Kidney epithelial cell (primary cell): ENCODE measurements around the gene SUGCT. TPM values are rescaled to one million over a fixed set of nuclear protein-coding genes. Genes with fewer than 3 reads are reported as not detected.

ENCODE experiments used
- DNase-seq: peaks from one replicate; pipeline ENCODE4 v3.0.0-alpha.2; 2010; ENCODE audit warnings: low read depth
- H3K27me3 ChIP-seq: 2 replicates; pipeline ENCODE4 v1.6.0; 2011; ENCODE audit warnings: low read length; ENCODE audit not compliant: control insufficient read depth, insufficient read depth
- H3K36me3 ChIP-seq: 2 replicates; pipeline ENCODE4 v1.5.1; 2011; ENCODE audit warnings: low read length; ENCODE audit not compliant: control insufficient read depth, insufficient read depth
- H3K4me3 ChIP-seq: 2 replicates; pipeline ENCODE4 v1.5.1; 2011; ENCODE audit warnings: low read depth, mild to moderate bottlenecking, control low read depth, low read length
- CTCF ChIP-seq: IDR thresholded peaks from 2 replicates; pipeline ENCODE4 v1.5.1; 2011; ENCODE audit warnings: mild to moderate bottlenecking, moderate library complexity, low read length, control low read depth, inconsistent platforms; ENCODE audit not compliant: insufficient read depth, poor library complexity, severe bottlenecking
- total RNA-seq: library from RNA; depleted of rRNA; stranded (reverse); fragments of >200 nt; gene quantifications from 2 replicates; pipeline ENCODE4 v1.2.3, GENCODE V29; 2015

SUGCT gene
- total RNA-seq, 1 donor from 2014 or later: 4.0 TPM

- Histone ChIP-seq H3K27me3 (no peaks in the 10 kb centered on the region), H3K36me3 (no peaks in the 10 kb centered on the region), H3K4me3 (no peak overlapping the region)
- no peak for TF ChIP-seq CTCF
- no peak for DNase-seq
These were observed 563.6 kb downstream of the SUGCT start for GRCh38 chr7:40698214-40698920.

- TF ChIP-seq CTCF: no peak
- Histone ChIP-seq H3K27me3 (no peaks in the 10 kb centered on the region), H3K4me3 (no peak overlapping the region), H3K36me3 (no peaks in the 10 kb centered on the region)
- DNase-seq: no peak
These were observed 564.1 kb downstream of the SUGCT start for GRCh38 chr7:40698921-40699260.

GRCh38 chr7:40700653-40701421 lies 566.0 kb downstream of the SUGCT start:
- no peak overlapping the region for H3K4me3 ChIP-seq
- TF ChIP-seq CTCF: no peak
- no peak for DNase-seq
- no peaks in the 10 kb centered on the region for H3K36me3 ChIP-seq
- H3K27me3 ChIP-seq: no peaks in the 10 kb centered on the region

- no peaks in the 10 kb centered on the region for H3K36me3 ChIP-seq
These were observed 567.2 kb downstream of the SUGCT start for GRCh38 chr7:40701836-40702551.

GRCh38 chr7:40704172-40704571 lies 569.4 kb downstream of the SUGCT start:
- no peak for DNase-seq
- Histone ChIP-seq H3K36me3 (no peaks in the 10 kb centered on the region), H3K4me3 (no peak overlapping the region), H3K27me3 (no peaks in the 10 kb centered on the region)
- TF ChIP-seq CTCF: peak; percentile 3

More at GRCh38 chr7:40701836-40702551, 567.2 kb downstream of the SUGCT start:
- Histone ChIP-seq H3K27me3 (no peaks in the 10 kb centered on the region), H3K4me3 (no peak overlapping the region)
- TF ChIP-seq CTCF: no peak
- DNase-seq: no peak
